ENCODE data around the gene TFPI. TPM values are rescaled to one million over a fixed set of nuclear protein-coding genes. Genes with fewer than 3 reads are reported as not detected.
"Not testable (repeated sequence)": the region's sequence is repeated elsewhere in the genome, so short reads cannot be mapped to it uniquely, and the experiment has no call there.

TFPI gene
- total and polyA plus RNA-seq, 4 donors = 169 to 253 (median 237) TPM

- WGBS, 2 donors = 84 to 85% methylated on average over 1 of the region's 1 CpG
- H3K27me3 ChIP-seq (ENCODE audit: control insufficient read depth in 3 of 3, insufficient read depth in 3 of 3, low read length in 2 of 3) = no peaks in the 10 kb centered on the region
- H3K4me1 ChIP-seq (ENCODE audit: control insufficient read depth in 5 of 5, insufficient read depth in 5 of 5, low read length in 5 of 5) = peaks cover 0 to 5% (median 0%) of the 10 kb centered on the region in 5 donors
- DNase-seq = peak; percentile 44 to 84 (median 81)
- TF ChIP-seq CTCF (IDR thresholded peaks at IDR 0.05; ENCODE audit: control extremely low read depth, extremely low read depth) = no peak
- H3K27ac ChIP-seq (ENCODE audit: low read depth in 1 of 2, low read length in 1 of 2) = no peak overlapping the region
- H3K36me3 ChIP-seq (ENCODE audit: control insufficient read depth in 4 of 4, insufficient read depth in 4 of 4, low read length in 4 of 4) = no peaks in the 10 kb centered on the region
- ATAC-seq (ENCODE audit: insufficient read depth, low FRiP score) = peak; percentile 27
- no peak overlapping the region for H3K9ac ChIP-seq (ENCODE audit: insufficient read depth in 1 of 2, low read length in 2 of 2)
- H3K4me3 ChIP-seq = no peak overlapping the region
- H3K9me3 ChIP-seq (ENCODE audit: control insufficient read depth in 4 of 4, insufficient read depth in 3 of 4, low read length in 3 of 4) = no peaks in the 10 kb centered on the region
These were observed 12.9 kb upstream of the TFPI start for GRCh38 chr2:187567126-187567525.

- ATAC-seq (ENCODE audit: insufficient read depth, low FRiP score) = no peak
- WGBS, 2 donors = 87 to 90% methylated on average over 1 of the region's 1 CpG
- no peak for DNase-seq
- Histone ChIP-seq H3K4me3 (no peak overlapping the region), H3K4me1 (ENCODE audit: control insufficient read depth in 5 of 5, insufficient read depth in 5 of 5, low read length in 5 of 5) (peaks cover 0 to 5% (median 0%) of the 10 kb centered on the region in 5 donors), H3K9ac (ENCODE audit: insufficient read depth in 1 of 2, low read length in 2 of 2) (no peak overlapping the region), H3K9me3 (ENCODE audit: control insufficient read depth in 4 of 4, insufficient read depth in 3 of 4, low read length in 3 of 4) (no peaks in the 10 kb centered on the region), H3K27me3 (ENCODE audit: control insufficient read depth in 3 of 3, insufficient read depth in 3 of 3, low read length in 2 of 3) (no peaks in the 10 kb centered on the region), H3K36me3 (ENCODE audit: control insufficient read depth in 4 of 4, insufficient read depth in 4 of 4, low read length in 4 of 4) (no peaks in the 10 kb centered on the region), H3K27ac (ENCODE audit: low read depth in 1 of 2, low read length in 1 of 2) (no peak overlapping the region)
- no peak for TF ChIP-seq CTCF (IDR thresholded peaks at IDR 0.05; ENCODE audit: control extremely low read depth, extremely low read depth)
These were observed 12.5 kb upstream of the TFPI start for GRCh38 chr2:187566712-187567111.

- Histone ChIP-seq H3K4me1 (ENCODE audit: control insufficient read depth in 5 of 5, insufficient read depth in 5 of 5, low read length in 5 of 5) (peaks cover 0 to 5% (median 0%) of the 10 kb centered on the region in 5 donors), H3K27ac (ENCODE audit: low read depth in 1 of 2, low read length in 1 of 2) (no peak overlapping the region), H3K9ac (ENCODE audit: insufficient read depth in 1 of 2, low read length in 2 of 2) (no peak overlapping the region), H3K27me3 (ENCODE audit: control insufficient read depth in 3 of 3, insufficient read depth in 3 of 3, low read length in 2 of 3) (no peaks in the 10 kb centered on the region), H3K9me3 (ENCODE audit: control insufficient read depth in 4 of 4, insufficient read depth in 3 of 4, low read length in 3 of 4) (no peaks in the 10 kb centered on the region), H3K4me3 (no peak overlapping the region), H3K36me3 (ENCODE audit: control insufficient read depth in 4 of 4, insufficient read depth in 4 of 4, low read length in 4 of 4) (no peaks in the 10 kb centered on the region)
- no peak for TF ChIP-seq CTCF (IDR thresholded peaks at IDR 0.05; ENCODE audit: control extremely low read depth, extremely low read depth)
- ATAC-seq (ENCODE audit: insufficient read depth, low FRiP score) (no peak), DNase-seq (no peak)
These were observed 12.0 kb upstream of the TFPI start for GRCh38 chr2:187566266-187566665.

GRCh38 chr2:187565618-187566017, 11.4 kb upstream of the TFPI start:
- 97 to 99% methylated on average over 8 to 10 of the region's 11 CpGs for WGBS, 2 donors
- H3K9me3 ChIP-seq (ENCODE audit: control insufficient read depth in 4 of 4, insufficient read depth in 3 of 4, low read length in 3 of 4); DNase-seq; H3K36me3 ChIP-seq (ENCODE audit: control insufficient read depth in 4 of 4, insufficient read depth in 4 of 4, low read length in 4 of 4); H3K4me3 ChIP-seq; H3K9ac ChIP-seq (ENCODE audit: insufficient read depth in 1 of 2, low read length in 2 of 2); H3K27ac ChIP-seq (ENCODE audit: low read depth in 1 of 2, low read length in 1 of 2); ATAC-seq (ENCODE audit: insufficient read depth, low FRiP score); H3K4me1 ChIP-seq (ENCODE audit: control insufficient read depth in 5 of 5, insufficient read depth in 5 of 5, low read length in 5 of 5); H3K27me3 ChIP-seq (ENCODE audit: control insufficient read depth in 3 of 3, insufficient read depth in 3 of 3, low read length in 2 of 3): not testable (repeated sequence)

- not testable (repeated sequence) for H3K9ac ChIP-seq (ENCODE audit: insufficient read depth in 1 of 2, low read length in 2 of 2); H3K9me3 ChIP-seq (ENCODE audit: control insufficient read depth in 4 of 4, insufficient read depth in 3 of 4, low read length in 3 of 4); DNase-seq; H3K36me3 ChIP-seq (ENCODE audit: control insufficient read depth in 4 of 4, insufficient read depth in 4 of 4, low read length in 4 of 4); H3K27ac ChIP-seq (ENCODE audit: low read depth in 1 of 2, low read length in 1 of 2); H3K27me3 ChIP-seq (ENCODE audit: control insufficient read depth in 3 of 3, insufficient read depth in 3 of 3, low read length in 2 of 3); ATAC-seq (ENCODE audit: insufficient read depth, low FRiP score); H3K4me3 ChIP-seq
- H3K4me1 ChIP-seq (ENCODE audit: control insufficient read depth in 5 of 5, insufficient read depth in 5 of 5, low read length in 5 of 5) = peaks cover 0 to 18% (median 0%) of the 10 kb centered on the region in 5 donors
- WGBS, 2 donors = 95 to 97% methylated on average over 22 to 31 of the region's 31 CpGs
These were observed 2.3 kb upstream of the TFPI start for GRCh38 chr2:187556493-187556892.
